T-helper 22 cell (primary cell): Measurements from ENCODE around the gene SHANK3.
"Not testable (repeated sequence)": the region's sequence is repeated elsewhere in the genome, so short reads cannot be mapped to it uniquely, and the experiment has no call there.

Source experiments
- DNase-seq: peaks from one replicate; pipeline ENCODE4 v3.0.0-alpha.2; 2020; ENCODE audit warnings: low read depth

SHANK3 gene

DNA sequence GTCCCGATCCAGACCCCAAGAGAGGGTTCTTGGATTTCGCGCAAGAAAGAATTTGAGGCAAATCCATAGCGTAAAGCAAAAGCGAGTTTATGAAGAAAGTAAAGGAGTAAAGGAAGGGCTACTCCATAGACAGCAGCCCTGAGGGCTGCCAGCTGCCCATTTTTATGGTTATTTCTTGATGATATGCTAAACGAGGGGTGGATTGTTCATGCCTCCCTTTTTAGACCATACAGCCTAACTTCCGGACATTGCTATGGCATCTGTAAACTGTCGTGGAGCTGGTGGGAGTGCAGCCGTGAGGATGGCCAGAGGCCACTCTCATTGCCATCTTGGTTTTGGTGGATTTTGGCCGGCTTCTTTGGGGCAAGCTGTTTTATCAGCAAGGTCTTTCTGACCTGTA lies 19.4 kb upstream of the SHANK3 start:
- DNase-seq = no peak

DNA sequence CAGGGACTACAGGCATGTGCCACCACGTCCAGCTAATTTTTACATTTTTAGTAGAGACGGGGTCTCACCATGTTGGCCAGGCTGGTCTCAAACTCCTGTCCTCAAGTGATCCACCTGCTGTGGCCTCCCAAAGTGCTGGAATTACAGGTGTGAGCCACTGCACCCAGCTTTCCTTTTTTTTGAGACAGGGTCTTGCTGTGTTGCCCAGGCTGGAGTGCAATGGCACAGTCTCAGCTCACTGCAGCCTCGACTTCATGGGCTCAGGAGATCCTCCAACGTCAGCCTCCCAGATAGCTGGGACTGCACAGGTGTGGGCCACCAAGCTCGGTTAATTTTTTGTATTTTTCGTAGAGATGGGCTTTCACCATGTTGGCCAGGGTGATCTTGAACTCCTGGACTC lies 18.0 kb upstream of the SHANK3 start:
- not testable (repeated sequence) for DNase-seq

DNA sequence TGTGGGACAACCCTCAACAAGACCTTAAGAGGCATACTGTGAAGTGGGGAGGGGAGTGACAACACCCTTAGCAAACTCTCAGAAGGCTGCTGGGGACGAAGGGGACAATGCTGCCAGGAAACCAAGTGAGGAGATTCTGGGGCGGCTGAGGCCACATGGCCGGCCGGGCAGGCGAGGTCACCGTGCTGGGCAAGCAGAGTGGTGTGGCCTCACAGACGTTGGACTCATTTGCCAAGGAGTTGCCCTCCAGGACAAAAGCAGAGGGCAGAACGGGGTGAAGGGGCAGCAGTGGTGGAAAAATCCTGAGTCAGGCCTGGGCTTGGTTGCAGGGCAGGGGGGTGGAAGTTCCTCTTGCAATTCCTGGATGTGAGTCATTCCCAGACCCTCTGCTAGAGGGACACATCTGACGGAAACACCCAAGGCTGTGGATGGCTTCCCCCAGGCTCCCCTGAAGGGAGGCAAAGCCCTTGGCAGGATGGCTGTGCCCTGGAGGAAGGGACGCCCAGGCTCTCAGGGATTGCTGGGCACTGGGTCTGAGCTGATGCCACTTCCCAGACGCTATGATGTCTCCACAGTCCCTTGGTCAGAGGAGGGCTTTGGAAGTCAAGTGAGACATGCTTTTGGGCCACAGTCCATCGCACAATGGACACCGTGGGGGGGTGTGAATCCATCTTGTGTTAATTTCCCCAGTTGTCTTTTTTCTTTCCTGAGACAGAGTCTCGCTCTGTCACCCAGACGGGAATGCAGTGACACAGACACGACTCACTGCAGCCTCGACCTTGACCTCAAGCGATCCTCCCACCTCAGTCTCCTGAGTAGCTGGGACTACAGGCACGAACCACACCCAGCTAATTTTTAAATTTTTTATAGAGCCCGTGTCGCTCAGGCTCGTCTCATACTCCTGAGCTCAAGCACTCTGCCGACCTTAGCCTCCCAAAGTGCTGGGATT lies 16.2 kb upstream of the SHANK3 start:
- DNase-seq = no peak

DNA sequence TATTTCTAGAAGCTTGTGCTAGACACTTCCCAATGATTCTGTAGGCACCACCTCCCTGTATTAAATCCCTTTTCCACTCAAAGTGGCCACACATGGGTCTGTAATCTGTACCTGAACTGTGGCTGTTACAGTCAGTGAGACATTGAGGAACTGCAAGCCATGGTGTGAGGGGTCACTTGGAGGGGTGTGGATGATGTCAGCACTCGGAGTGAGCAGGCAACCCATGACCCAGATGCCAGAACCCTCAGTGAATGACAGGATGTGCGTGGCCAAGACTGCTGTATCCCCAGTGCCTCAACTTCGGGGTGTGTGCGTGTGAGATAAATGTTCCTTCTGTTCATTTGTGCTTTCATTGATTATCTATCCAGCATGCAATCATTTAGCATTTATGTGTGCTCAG lies 14.7 kb upstream of the SHANK3 start:
- no peak for DNase-seq

DNA sequence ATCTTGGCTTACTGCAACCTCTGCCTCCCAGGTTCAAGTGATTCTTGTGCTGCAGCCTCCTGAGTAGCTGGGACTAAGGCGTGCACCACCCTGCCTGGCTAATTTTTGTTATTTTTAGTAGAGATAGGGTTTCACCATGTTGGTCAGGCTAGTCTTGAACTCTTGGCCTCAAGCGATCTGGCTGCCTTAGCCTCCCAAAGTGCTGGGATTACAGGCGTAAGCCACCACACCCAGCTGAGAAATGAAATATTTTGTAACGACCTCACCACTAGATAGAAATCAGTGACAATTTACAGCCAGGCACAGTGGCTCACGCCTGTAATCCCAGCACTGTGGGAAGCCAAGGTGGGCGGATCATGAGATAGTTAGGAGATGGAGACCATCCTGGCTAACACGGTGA lies 12.9 kb upstream of the SHANK3 start:
- DNase-seq = not testable (repeated sequence)

DNA sequence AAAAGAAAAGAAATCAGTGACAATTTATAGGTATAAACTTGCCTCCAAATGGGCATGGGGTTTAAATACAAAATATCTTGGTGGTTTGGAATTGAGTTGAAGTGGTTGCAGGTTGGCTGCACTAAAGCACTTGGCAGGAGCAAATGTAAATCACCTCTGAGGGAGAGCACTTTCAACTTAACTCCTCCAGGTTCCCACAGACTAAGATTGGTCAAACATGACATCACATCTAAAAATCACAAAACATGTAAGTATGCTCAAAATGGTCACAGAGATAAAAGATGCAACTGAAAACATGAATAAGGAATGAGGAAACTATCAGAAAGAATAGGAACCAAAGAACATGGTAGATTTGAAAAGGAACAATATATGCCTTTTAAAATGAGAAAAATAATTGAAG lies 12.3 kb upstream of the SHANK3 start:
- no peak for DNase-seq

DNA sequence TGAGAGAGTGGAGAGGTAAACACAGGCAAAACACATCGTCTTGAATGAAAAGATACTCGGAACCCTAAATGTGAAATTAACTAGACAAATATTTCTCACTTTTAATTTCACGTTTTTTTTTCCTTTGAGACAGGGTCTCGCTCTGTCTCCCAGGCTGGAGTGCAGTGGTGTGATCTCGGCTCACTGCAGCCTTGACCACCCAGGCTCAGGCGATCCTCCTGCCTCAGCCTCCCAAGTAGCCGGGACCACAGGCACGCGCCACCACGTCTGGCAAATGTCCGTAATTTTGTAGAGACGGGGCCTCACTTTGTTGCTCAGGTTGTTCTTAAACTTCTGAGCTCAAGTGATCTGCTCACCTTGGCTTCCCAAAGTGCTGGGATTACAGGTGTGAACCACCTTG lies 7.4 kb upstream of the SHANK3 start:
- DNase-seq = no peak

DNA sequence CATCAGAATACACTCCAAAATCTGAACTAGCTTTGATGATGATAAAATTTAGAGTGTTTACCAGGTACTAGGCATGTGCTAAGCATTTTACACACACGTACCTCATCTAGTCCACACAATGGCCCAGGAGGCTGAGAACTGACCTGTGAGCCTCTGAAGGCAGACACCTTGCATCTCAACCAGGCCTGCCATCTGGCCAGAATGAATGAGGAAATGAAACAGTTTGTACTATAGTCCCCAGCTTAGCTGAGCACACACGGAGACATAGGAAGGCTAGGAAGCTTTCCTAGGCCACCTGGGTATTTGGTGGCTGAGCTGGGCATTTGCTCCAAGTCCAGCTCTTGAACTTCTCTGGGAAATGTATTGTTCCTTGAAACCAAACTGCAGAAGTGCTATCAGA lies 6.9 kb upstream of the SHANK3 start:
- DNase-seq = no peak

DNA sequence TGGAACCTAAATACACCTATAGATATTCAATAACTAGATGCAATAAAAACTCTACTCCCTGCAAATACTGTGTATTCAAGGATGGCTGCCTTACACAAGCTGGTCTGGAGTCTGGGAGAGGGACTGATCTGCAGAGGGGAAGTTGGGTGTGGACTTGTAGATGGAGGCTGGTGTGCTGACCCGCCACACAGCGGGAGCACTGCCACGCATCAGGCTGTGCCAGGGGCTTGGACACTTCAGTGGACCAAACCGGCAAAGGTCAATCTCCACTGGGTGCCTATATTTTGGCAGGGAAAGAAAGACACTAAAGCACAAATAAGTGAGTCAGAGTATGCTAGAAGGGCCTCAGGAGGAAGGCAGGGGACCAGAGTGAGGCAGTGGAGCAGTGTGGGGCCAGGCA lies 2.1 kb upstream of the SHANK3 start:
- no peak for DNase-seq

DNA sequence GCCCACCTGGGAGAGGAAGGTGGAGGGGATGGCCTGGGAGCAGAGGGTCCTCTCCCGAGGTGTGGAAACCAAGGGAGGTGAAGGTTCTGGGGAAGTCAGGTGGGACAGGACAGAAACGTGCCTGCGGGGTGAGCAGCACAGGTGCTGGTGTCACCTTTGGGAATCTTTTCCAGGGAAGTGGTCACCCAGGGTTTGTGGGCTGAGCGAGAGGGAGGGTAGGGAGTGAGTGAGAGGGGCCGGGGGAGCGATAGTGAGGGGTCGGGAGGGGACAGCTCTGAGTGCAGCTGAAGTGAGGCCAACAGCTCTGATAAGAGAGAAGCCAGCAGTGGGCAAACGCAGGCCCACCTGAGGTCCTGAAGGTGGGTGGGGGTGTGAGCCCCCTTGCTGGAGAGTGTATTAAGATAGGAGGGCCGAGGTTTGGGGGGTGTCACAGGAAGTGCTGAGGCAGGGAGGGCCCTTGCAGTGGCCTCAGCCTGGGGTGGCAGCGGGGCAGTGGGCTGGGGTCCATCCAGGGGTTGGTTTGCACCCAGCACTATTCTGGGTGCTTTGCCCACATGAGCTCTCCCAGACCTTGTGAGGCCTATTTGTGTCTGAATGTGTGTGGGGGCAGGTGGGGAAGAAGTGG lies 1.6 kb upstream of the SHANK3 start:
- no peak for DNase-seq

DNA sequence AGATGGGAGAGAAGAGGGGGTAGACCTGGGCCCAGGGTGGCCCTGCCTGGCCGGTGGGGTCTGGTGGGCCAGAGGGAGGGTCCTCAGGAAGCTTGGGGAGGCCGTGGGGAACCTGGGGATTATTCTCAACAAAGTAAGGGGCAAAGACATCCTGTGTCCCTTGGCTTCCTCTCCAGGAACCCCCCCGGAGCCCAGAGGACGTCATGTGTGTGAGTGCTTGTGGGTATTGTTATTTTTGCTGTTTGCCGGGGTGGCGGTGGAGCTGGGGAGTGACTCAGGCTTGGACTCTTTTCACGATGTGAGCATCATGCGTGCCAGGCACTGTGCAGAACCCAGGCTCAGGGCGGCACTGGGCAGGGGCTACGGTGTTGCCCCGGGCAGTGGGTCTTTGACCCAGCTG lies 982 bp upstream of the SHANK3 start:
- no peak for DNase-seq

DNA sequence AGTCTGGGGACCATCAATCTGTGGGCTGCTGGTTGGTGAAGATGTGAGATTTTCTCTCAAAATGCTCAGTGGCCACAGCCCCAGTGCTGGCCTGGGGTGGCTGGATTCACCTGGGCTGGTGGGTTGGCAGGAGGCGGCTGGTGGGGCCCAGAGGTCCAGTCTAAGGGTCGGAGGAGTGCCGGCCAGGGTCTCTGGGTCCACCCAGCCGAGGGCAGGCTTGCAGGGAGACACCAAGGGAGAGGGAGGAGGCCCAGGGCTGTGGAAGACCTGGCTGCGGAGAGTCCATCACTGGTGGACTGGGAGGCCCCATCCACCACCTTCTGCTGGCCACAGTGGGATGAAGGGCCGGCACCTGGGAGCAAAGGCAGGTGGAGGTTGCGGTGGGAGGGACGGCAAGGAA lies 582 bp upstream of the SHANK3 start:
- DNase-seq = no peak

DNA sequence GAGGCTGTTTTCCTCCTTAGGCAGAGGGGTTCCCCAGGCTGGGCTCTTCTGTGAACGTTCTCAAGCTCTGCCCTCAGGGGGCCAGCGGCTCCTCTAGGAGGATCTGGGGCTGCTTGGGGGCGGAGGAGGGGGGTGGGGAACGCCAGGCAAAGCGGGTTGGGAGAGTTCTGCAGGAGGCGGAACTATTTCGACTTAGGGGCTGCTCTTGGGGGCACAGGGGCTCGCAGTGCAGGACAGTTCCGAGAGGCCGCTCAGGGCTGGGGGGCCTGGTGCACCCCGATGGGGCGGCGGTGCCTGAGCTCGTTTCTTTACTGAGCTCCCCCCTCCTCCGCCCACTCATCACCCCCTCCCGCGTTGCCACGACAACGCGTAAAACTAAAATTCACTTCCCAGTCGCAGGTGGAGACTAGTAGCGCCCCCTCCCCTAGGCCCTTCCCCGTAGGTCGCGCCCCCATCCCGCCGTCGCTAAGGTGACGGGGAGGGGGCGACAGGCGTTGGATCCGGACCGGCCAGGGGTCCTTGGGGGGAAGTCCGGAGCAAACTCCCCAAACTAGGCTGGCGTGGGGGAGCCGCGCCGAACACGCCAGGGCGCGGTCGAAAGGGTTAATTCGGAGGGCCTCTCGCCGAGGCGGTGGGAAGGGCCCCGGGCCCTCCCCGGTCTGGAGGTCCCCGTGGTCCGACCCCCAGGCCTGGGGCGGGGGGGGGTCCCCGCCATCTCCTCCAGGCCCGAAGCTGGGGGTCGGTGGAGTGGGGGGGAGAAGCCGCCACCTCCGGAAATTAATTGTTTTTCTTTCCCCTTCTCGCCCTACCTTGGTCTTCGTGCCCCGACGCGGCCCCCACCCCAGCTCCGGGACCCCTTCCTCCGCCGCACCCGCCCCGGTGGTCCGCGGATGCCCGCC lies 857 bp downstream of the SHANK3 start:
- no peak for DNase-seq

DNA sequence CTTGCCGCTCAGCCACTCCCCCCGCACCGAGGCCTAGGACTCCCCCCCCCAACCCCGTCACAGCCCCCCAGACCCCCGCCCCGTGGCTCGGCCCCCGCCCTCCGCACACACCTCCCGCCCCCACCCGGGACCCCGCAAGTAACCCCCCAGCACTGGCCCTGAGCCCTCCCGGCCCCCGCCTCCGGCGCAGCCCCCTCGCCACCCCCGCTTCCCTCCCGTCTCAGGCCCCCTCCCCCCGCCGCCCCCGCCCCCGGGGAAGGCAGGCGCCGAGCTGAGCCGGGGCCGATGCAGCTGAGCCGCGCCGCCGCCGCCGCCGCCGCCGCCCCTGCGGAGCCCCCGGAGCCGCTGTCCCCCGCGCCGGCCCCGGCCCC lies 1.5 kb downstream of the SHANK3 start:
- no peak for DNase-seq

DNA sequence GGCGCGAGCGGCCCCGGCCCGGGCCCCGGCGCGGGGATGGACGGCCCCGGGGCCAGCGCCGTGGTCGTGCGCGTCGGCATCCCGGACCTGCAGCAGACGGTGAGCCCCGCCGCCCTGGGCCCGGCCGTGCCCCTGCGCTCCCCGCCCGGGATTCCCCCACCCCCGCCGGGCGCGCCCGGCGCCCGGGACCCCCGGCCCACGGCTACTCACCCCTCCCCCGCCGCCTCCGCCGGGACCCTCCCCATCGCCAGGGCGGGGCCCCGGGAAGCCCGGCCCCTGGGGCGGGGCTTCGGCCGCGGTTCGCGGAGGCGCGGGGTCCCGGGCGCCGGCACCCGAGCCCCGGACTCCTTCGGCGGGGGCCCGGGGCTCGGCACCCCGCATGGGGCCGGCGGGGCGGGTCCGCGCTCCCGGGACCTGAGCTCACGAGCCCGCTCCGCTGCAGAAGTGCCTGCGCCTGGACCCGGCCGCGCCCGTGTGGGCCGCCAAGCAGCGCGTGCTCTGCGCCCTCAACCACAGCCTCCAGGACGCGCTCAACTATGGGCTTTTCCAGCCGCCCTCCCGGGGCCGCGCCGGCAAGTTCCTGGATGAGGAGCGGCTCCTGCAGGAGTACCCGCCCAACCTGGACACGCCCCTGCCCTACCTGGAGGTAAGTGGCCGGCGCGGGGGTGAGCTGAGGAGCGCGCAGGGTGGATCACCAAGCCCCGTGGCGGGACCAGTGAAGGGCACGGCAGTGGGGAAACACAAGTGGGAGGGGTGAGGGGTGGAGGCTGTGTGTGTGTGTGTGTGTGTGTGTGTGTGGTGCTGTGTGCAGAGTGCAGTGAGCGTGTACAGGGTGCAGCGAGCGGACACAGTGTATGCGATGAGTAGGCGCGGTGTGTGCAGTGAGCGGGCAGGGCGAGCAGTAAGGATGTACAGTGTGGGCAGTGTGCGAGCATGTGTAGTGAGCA lies 2.3 kb downstream of the SHANK3 start:
- no peak for DNase-seq

DNA sequence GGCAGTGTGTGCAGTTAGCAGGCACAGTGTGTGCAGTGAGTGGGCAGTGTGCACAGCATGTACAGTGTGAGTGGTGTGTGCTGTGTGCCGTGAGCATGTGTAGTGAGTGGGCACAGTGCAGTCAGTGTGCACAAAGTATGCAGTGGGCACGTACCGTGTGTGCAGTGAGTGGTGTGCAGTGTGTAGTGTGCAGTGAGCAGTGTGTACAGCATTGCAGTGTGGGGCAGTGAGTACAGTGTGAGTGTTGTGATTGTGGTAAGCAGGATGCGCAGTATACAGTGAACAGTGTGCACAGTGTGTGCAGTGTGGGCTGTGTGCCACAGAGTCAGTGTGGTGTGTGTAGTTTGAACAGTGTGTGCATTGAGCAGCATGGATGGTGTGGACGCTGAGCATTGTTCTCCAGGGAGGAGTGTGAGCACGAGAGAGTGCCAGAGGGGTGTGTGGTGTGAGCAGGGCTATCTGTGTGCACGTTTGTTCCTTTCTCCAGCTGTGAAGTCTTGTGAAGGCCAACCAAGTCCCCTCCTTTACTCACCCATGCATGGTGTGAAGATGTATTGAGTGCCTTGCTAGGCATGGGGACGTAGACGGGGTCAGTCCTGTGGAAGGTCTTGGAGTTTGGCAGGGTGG lies 3.0 kb downstream of the SHANK3 start:
- no peak for DNase-seq

DNA sequence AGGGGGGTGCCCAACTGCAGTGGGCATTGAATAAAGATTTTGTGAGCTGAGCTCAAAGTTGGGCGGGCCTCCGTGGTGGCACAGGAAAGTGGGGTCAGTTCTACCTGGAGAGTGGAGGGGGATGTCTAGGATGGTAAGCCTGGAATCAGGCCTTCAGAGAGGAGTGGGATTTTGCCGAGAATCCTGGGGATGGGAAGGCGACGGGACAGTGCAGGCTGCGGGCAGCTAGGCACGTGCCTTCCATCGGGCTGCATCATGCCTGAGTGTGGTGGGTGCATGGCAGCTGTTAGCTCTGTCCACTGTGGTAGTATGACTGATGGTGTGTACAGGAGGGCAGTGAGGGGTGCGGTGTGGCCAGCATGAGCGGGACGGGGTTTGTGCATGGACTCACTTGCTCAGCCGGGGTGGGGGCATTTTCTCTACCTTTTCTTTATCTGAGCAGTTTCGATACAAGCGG lies 3.6 kb downstream of the SHANK3 start:
- DNase-seq = no peak

DNA sequence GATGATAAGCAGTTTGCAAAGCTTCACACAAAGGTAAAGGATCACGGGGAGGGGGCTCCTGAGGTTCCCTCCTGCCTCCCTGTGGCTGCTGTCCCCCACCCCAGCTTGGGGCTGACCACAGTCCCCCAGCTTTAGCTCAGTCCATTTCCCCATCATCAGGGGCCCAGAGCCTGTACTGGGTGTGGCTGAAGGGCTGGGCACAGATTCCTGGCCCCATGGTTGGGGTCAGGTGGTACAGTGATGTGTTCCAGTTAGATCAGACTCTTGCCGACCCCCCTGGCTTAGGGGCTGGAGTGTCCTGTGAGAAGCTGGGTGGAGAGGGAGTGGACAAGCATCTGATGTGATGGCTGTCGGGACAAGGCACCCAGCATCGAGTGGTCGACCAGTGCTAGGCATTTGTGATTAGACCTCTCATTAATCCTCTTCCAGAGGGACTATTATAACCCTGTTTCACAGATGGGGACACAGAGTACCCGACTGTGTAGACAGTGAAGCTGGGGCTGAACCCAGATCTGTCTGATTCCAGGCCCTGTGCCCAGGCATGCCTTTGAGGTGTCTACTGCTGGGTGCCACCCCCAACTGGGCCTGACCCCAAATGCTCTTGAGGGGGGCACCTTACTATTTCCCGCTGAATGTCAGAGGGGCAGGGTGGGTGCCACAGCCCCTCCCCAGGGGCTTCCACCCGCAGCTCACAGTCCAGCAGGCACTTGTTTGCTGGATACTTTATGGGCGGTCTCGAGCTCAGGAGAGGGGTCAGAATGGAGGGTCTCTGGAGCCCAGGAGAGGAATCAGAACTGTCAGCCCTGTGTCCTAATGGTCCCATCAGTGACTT lies 4.3 kb downstream of the SHANK3 start:
- DNase-seq = no peak

DNA sequence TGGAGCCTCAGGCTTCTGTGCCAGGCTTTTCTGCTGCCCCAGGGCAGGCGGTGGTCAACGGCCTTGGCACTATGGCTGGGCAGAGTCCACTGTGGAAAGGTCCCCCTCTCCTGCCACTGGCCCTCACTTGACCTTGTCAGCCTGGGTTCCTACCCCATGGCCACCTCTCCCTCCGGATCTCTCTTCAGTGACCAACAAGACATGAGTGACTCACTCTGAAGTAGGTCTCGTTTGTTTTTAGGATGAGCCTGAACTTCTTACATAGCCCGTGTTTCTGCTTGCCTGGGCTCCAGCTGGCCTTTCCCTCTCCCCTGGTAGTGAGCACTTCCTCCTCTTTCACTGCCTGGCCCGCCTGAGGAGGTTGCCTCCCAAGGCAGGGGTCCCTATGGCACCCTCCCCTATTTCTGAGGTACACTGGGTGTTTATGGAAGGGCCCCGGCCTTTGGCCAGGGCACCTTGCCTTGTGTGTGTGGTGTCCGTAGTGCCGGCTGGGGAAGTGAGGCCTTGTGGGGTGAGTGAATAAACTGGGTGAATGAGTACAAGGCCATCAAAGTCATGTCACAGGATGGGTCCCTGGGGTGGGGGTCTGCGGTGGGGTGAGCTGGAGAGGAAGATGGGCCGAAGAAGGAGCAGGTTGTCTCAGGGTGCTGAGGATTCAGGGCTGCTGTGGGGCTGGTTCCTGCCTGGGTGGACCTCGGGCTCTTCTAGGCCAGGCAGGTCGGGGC lies 5.0 kb downstream of the SHANK3 start:
- DNase-seq = no peak
